HG02938 (cell line): ENCODE results near the gene CA7.

Source experiments
- ATAC-seq: cut with Tn5 transposase; IDR thresholded peaks from one replicate; pipeline ENCODE4 v1.9.1; 2021; ENCODE audit warnings: mild to moderate bottlenecking, moderate library complexity; ENCODE audit not compliant: unreplicated experiment

CA7 gene

DNA sequence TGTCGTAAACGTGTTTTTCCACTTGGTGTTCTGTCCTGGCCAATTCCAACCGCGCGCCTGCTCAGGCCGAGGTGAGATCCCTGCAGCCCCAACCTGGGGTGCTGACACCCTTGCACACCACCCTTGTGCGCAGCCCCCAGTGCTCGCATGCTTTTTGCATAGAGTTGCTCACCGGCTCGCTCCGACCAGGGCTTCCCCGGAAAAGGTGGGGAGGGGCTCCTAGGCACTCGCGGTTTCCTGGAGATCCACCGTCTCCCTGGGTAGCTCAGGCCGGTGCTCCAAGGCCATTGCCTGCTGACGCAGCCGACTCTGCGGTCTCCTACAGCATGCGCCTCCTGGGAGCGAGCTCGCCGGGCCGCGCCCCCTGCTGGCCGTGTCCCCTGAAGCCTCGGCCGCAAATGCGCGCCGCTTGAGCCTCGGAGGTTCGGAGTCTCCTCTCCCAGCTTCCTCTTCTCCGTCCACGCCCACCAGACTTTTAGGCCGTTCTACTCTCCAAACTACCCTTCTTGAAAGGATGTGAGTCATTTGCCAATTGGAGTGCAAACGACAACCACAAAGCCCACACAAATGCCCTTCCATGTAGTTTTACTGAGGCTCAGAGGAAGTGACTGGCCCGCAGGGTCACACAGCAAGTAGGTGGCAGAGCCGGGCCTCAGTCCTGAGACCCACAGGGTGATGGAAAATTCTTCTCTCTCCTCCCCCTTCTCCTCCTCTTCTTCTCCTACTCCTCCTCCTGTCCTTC is 28.9 kb downstream of the CA7 start:
- ATAC-seq = peak; percentile 91

GRCh38 chr16:66873685-66874055 is 29.5 kb downstream of the CA7 start:
- no peak for ATAC-seq

GRCh38 chr16:66874079-66874775 is 30.0 kb downstream of the CA7 start:
- no peak for ATAC-seq

DNA sequence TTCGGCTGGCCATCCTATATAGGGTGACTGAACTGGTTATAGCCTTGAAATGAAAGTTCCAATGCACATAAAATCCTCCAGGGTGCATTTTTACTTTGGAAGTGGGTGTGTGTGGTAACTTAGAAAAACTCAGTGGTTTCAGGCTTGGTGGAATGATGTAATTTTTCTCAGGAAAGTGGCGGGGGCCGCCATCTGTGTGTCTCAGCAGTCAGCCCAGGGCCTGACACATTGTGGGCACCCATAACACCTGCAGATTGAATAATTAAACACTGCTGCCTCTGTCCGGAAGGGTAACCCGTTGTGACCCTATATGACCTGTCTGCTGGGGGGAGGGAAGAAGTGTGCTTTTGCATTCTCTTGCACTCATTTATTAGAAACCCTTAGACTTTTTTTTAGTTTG is 33.9 kb downstream of the CA7 start:
- no peak for ATAC-seq

DNA sequence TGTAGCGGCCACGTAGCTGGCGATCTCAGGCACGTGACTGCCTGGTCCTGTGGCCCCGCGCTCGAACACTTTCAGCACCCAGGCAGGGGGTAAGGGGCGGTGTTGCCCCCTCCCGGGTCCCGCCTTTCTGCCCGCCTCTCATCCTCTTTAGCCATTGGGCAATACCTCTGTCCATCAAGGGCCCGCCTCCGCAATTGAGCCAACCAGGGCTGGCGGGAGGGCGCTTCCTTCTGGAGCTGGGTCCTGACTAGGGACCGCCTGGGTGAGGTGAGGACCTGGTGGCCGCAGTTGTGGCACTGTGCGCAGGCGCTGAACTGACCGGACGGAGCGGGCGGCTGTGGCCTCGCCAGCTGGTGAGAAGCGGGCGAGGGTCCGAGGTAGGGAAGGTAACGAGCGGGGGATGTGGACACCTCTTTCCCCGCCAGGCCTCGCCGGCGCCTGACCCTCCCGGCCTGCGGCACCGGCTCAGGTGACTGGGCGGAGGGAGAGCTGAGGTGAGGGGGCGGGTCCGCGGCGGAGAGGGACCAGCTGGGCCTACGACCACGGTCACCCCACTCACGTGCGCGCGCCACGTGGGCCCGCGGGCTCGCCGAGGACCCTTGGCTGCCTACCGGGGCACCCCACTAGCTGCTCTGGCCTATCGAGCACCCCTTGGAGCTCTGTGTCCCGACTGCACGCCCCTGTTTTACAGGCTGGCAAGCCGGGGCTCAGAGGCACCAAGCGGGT is 36.2 kb downstream of the CA7 start, which contains the start of gene PDP2:
Gene PDP2 (plus strand): TSS at position 228 of the 726 bp plus-strand sequence. CDS start 3,770 bp downstream, outside the sequence.
- peak; percentile 93 for ATAC-seq

DNA sequence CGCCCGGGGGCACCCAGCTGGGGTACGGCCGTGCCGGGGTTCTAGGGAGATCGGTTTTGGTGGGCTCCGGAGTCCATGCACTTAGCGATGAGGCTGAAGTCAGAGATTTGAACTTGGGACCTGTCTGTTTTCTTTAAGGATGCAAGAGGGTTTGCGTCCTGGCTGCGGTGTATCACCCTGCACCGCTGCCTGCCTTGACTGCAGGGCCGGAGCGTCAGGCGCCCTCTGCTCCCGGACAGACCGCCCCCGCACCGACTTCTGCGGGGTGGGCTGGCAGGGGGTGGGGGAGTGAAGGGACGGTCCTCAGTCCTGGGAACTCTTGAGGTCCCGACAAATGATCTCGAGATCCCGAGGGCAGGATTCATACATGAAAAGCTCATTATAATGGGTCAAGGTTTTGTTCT is 36.8 kb downstream of the CA7 start:
- ATAC-seq = peak; percentile 8

GRCh38 chr16:66881560-66881959 is 37.3 kb downstream of the CA7 start:
- ATAC-seq = no peak

GRCh38 chr16:66881964-66882508 is 37.8 kb downstream of the CA7 start:
- no peak for ATAC-seq

GRCh38 chr16:66882702-66883101 is 38.5 kb downstream of the CA7 start:
- no peak for ATAC-seq

GRCh38 chr16:66885491-66885890 is 41.3 kb downstream of the CA7 start:
- no peak for ATAC-seq

- no peak for ATAC-seq
Measured at GRCh38 chr16:66886321-66886720, 42.1 kb downstream of the CA7 start.

DNA sequence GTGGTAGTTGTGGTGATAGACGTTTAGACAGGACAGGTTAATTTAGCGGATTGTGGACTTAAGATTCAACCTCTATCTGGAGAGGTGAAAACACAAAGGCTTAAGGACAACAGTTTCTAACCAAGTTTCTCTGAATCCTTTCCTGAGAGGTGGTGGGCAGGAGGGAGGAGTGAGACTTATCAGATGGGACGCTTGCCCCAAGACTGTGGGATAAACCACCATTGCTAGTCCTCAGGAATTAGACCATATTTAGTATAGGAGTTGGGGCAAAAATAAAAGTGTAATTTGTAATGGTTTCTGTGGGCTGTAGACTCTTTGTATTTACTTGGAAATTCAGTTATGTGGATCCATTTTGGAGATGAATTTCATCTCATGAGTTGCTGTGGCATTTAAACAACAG is 42.7 kb downstream of the CA7 start:
- ATAC-seq = no peak

DNA sequence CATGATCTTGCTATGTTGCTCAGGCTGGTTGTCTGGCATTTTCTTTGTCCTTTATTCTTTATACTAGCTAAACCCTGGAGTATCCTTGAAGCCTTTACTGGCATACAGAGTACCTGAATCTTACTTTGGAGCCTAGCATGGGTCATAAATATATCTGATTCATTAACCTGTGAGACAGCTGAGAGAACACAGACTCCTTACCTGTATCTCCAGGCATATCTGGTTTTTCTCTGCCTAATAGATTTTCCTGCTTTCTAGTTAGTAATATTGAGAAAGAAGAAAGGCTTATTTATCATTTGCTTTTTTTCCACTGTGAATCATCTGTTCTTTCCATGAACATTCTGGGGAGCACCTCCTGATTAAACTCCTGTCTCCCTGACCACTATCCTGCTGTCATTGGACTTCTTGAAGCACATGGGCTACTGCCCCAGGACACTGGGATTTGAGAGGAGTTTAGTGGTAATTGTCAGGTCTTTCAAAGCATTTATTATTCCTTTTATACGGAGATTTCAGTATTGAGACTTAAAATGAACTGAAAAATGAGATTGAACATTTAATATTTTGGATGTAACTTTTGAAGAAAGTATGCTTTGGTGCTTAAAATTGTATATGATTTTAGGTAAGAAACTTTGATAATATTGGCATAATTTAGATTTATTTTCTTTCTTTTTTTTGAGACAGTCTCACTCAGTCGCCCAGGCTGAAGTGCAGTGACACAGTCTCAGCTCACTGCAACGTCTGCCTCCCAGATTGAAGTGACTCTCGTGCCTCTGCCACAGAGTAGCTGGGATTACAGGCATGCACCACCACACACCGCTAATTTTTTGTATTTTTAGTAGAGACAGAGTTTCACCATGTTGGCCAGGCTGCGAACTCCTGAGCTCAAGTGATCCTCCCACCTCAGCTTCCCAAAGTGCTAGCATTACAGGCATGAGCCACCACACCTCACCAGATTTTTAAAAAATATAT is 44.7 kb downstream of the CA7 start:
- ATAC-seq = no peak

DNA sequence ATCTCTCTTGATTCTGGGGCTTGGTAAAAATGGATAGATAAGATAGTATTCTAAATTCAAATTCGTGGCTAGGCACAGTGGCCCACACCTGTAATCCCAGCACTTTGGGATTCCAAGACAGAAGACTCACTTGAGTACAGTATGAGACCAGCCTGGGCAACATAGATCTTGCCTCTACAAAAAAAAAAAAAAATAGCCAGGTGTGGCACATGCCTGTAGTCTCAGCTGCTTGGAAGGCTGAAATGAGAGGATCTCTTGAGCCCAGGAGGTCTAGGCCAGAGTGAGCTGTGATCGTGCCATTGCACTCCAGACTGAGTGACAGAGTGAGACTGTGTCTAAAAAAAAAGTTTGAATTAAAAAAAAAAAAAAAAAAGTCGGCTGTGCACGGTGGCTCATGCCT is 45.4 kb downstream of the CA7 start:
- no peak for ATAC-seq

GRCh38 chr16:66890799-66891198 is 46.6 kb downstream of the CA7 start:
- no peak for ATAC-seq

DNA sequence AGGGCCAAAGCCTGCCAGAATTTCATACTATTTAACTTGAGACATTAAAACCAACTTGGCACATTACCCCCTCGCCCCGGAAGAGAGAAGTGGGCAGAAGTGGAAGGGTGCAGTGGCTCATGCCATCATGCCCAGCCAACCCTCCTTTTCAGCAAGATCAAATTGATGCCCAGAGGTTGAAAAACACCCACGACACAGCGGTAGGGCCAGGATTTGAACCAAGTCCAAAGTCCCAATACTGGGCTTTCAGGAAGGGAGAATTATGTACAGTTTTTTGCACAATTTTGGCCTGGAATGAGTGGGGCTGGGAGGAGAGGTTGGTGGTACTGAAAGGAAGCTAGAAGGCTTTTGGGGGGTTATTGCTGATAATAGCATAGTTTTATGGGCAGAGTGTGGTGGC is 47.1 kb downstream of the CA7 start:
- no peak for ATAC-seq

GRCh38 chr16:66891797-66892196 is 47.6 kb downstream of the CA7 start:
- no peak for ATAC-seq

GRCh38 chr16:66894055-66894454 is 49.8 kb downstream of the CA7 start:
- ATAC-seq = no peak

DNA sequence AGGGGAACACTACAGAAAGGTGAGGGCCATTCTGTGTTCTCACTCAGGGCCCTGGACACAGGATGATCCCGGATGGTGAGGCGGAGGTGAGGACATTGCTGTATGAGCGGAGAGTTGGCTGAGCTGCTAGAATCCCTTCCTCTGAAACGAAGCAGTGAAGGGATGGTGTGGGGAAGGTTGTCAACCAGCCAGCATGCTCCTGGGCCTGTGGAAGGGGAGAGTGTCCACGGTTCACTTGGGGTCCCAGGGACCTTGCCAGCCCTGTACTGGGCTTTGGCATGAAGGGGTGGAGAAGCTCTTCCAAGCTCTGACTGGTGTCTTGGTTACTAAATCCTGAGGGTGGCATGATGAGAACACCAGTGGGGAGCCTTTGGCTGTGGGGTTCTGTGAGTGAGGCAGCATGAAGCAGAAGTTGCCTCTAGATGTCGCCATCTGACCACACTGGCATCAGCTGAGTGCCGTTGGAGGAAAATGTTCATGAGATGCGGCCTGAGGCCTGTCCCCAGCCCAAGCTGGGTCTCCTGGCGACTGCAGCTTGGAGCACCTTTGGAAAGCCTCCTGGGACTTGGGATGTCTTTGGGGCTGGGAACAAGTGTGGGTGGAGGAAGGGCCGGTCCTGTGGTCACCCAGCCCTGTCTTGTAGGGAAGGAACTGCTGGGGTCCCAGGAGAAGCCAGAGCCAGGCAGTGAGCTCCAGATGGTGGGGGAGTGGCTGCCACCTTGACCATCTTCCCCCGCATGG is 50.9 kb downstream of the CA7 start:
- ATAC-seq = no peak

GRCh38 chr16:66895689-66895979 is 51.4 kb downstream of the CA7 start:
- ATAC-seq = no peak
